Thoracic aorta (tissue), 2 donors: ENCODE results near the gene ZC3H18. TPM values are rescaled to one million over a fixed set of nuclear protein-coding genes. Genes with fewer than 3 reads are reported as not detected.

Experiments
- ATAC-seq: fragments of 150-250 bp; one replicate; pipeline ENCODE4 v1.8.0; 2017; ENCODE audit warnings: low read depth; ENCODE audit not compliant: insufficient number of reproducible peaks, low FRiP score
- DNase-seq: peaks from one replicate; pipeline ENCODE4 v3.0.0-alpha.2; 2020; ENCODE audit warnings: low spot score
- H3K27ac ChIP-seq, 2 donors: fragments of 200-600 bp; sonication (generic); 1 replicate in 1 of 2; 2 replicates in 1 of 2; pipeline ENCODE4 v1.5.1; 2016; ENCODE audit warnings: mild to moderate bottlenecking in 2 of 2, moderate library complexity in 2 of 2
- H3K27me3 ChIP-seq: fragments of 200-600 bp; sonication (generic); replicated peaks from 2 replicates; pipeline ENCODE4 v1.6.0; 2016; ENCODE audit warnings: mild to moderate bottlenecking; ENCODE audit not compliant: insufficient read depth
- H3K36me3 ChIP-seq: fragments of 200-600 bp; sonication (generic); one replicate; pipeline ENCODE4 v1.5.1; 2016
- H3K4me1 ChIP-seq, 2 donors: fragments of 200-600 bp; sonication (generic); 1 replicate in 1 of 2; 2 replicates in 1 of 2; pipeline versions ENCODE4 v1.5.1 to v1.6.0; 2016; ENCODE audit warnings: low read depth in 2 of 2, mild to moderate bottlenecking in 1 of 2; ENCODE audit not compliant: control insufficient read depth in 1 of 2
- H3K4me3 ChIP-seq: fragments of 200-600 bp; sonication (generic); 2 replicates; pipeline ENCODE4 v1.5.1; 2016; ENCODE audit warnings: mild to moderate bottlenecking
- H3K9me3 ChIP-seq: fragments of 200-600 bp; sonication (generic); 2 replicates; pipeline ENCODE4 v1.5.1; 2016
- total RNA-seq, 2 donors: library from RNA; depleted of rRNA; stranded (reverse); fragments of >200 nt; gene quantifications; one replicate each; pipeline versions ENCODE4 v1.1.0 to v1.2.3, GENCODE V29; 2016
- TF ChIP-seq, protein P1 (sequence below): fragments of 200-600 bp; sonication (generic); IDR thresholded peaks from one replicate; pipeline ENCODE4 v1.5.1; 2019; ENCODE audit warnings: antibody characterized with exemption

Gene ZC3H18
- total RNA-seq, 2 donors from 2014 or later = 21.8 to 30.3 TPM

- no peak for DNase-seq
- Histone ChIP-seq H3K27me3 (no peaks in the 10 kb centered on the region), H3K4me1 (no peaks in the 10 kb centered on the region), H3K9me3 (no peaks in the 10 kb centered on the region), H3K4me3 (no peak overlapping the region), H3K27ac (no peak overlapping the region), H3K36me3 (no peaks in the 10 kb centered on the region)
- no peak for ATAC-seq
- TF ChIP-seq, protein P1, sequence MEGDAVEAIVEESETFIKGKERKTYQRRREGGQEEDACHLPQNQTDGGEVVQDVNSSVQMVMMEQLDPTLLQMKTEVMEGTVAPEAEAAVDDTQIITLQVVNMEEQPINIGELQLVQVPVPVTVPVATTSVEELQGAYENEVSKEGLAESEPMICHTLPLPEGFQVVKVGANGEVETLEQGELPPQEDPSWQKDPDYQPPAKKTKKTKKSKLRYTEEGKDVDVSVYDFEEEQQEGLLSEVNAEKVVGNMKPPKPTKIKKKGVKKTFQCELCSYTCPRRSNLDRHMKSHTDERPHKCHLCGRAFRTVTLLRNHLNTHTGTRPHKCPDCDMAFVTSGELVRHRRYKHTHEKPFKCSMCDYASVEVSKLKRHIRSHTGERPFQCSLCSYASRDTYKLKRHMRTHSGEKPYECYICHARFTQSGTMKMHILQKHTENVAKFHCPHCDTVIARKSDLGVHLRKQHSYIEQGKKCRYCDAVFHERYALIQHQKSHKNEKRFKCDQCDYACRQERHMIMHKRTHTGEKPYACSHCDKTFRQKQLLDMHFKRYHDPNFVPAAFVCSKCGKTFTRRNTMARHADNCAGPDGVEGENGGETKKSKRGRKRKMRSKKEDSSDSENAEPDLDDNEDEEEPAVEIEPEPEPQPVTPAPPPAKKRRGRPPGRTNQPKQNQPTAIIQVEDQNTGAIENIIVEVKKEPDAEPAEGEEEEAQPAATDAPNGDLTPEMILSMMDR = no peak
Measured at GRCh38 chr16:88672776-88673175, 102.6 kb downstream of the ZC3H18 start.

GRCh38 chr16:88673716-88674379, 103.6 kb downstream of the ZC3H18 start:
- no peak for ATAC-seq
- DNase-seq = no peak
- Histone ChIP-seq H3K9me3 (no peaks in the 10 kb centered on the region), H3K4me3 (no peak overlapping the region), H3K27me3 (no peaks in the 10 kb centered on the region), H3K36me3 (no peaks in the 10 kb centered on the region), H3K27ac (no peak overlapping the region), H3K4me1 (no peaks in the 10 kb centered on the region)
- TF ChIP-seq, protein P1 = no peak

GRCh38 chr16:88676502-88677242, 106.5 kb downstream of the ZC3H18 start:
- ATAC-seq (no peak), DNase-seq (no peak)
- Histone ChIP-seq H3K27ac (no peak overlapping the region), H3K36me3 (no peaks in the 10 kb centered on the region), H3K9me3 (no peaks in the 10 kb centered on the region), H3K4me1 (no peaks in the 10 kb centered on the region), H3K27me3 (no peaks in the 10 kb centered on the region), H3K4me3 (no peak overlapping the region)
- TF ChIP-seq, protein P1 = no peak

DNA sequence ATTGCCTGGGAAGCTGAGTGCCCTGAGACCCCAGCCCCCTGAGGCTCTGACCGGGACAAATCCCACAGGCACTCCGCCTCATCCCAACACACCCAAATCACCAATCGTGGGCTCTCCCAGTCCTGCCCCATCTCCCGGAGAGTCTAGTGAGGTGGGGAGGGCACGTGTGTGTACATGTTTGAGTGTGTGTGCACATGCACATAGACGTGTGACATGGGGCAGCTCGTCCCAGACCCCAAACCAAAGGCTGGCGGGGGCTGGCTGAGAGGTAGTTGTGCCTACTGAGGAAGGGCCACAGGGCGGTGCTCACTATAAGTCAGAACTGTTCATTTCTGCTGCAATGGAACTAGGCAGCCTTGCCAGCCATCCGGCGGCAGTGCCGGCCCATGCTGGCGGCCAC, 107.5 kb downstream of the ZC3H18 start:
- H3K9me3 ChIP-seq = no peaks in the 10 kb centered on the region
- H3K36me3 ChIP-seq = no peaks in the 10 kb centered on the region
- no peak for ATAC-seq
- DNase-seq = no peak
- H3K27ac ChIP-seq = no peak overlapping the region
- no peaks in the 10 kb centered on the region for H3K27me3 ChIP-seq
- no peak overlapping the region for H3K4me3 ChIP-seq
- TF ChIP-seq, protein P1 = no peak
- H3K4me1 ChIP-seq = no peaks in the 10 kb centered on the region

DNA sequence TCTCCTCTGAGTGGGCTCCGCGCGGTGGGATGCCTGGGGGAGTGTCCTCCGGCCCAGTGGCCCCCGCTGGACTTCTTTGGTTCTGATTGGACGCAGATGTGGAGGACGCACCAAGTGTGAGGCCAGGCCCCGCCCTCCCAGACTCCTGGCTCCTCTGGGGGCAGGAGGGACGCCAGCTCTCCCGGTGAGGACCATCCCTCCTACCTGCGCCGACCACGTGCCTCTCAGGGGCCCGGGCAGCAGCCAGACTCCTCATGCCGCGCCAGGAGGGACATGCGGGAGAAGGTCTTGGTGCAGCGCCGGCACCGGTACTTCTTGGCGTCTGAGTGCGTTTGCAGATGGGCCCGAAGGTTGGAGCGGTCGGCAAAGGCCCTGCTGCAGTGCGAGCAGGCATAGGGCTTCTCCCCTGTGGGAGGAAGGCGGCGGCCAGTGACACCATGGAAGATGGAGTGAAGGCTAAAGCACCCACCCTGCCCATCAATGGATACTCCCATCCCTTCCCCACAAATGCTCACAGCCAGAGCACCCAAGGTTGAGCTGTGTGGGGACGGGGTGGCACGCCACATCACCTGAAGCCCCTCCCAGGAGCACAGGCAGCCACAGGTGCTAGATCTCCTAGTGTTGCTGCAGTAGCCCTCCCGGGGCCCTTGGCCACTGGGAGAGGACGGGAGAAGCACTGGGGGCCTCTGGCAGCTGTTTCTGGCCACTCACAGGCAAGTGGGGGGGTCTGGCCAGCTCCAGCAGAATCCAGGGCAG, 108.2 kb downstream of the ZC3H18 start:
- Histone ChIP-seq H3K27me3 (no peaks in the 10 kb centered on the region), H3K36me3 (no peaks in the 10 kb centered on the region), H3K27ac (no peak overlapping the region), H3K9me3 (no peaks in the 10 kb centered on the region), H3K4me3 (no peak overlapping the region), H3K4me1 (no peaks in the 10 kb centered on the region)
- TF ChIP-seq, protein P1 = no peak
- ATAC-seq (no peak), DNase-seq (no peak)
